IMR-90 (cell line): ENCODE results near the gene GLRX5. TPM values are rescaled to one million over a fixed set of nuclear protein-coding genes. Genes with fewer than 3 reads are reported as not detected.

Experiments
- CEBPB ChIP-seq: IDR thresholded peaks from 2 replicates; pipeline ENCODE4 v1.6.1; 2012; ENCODE audit warnings: low read depth, low read length, improper control_type of control experiment
- ELK1 ChIP-seq: fragments of 150-350 bp; IDR thresholded peaks from 2 replicates; pipeline ENCODE4 v1.6.1; 2016; ENCODE audit warnings: low read depth, mild to moderate bottlenecking, low read length, moderate library complexity, borderline replicate concordance
- POLR2A ChIP-seq: IDR thresholded peaks from 2 replicates; pipeline ENCODE4 v1.6.1; 2012; ENCODE audit warnings: mild to moderate bottlenecking, low read depth, low read length
- SMC3 ChIP-seq: fragments of 150-350 bp; IDR thresholded peaks from 2 replicates; pipeline ENCODE4 v1.6.1; 2016; ENCODE audit warnings: low read depth, mild to moderate bottlenecking, antibody characterized with exemption, low read length, moderate library complexity
- polyA plus RNA-seq, 3 experiments: library from polyadenylated mRNA; depleted of rRNA; stranded (reverse); fragments of >200 nt; gene quantifications; 2 replicates each; pipeline ENCODE4 v1.2.3, GENCODE V29; 2012; ENCODE audit warnings: low replicate concordance in 1 of 3
- total RNA-seq: library from RNA; depleted of rRNA; stranded (reverse); fragments of >200 nt; gene quantifications from 2 replicates; pipeline ENCODE4 v1.2.3, GENCODE V29; 2012

The GLRX5 gene
- total and polyA plus RNA-seq, 2 of the 4 experiments (the other 2 are of a cell fraction) = 32.4 to 40.4 TPM

DNA sequence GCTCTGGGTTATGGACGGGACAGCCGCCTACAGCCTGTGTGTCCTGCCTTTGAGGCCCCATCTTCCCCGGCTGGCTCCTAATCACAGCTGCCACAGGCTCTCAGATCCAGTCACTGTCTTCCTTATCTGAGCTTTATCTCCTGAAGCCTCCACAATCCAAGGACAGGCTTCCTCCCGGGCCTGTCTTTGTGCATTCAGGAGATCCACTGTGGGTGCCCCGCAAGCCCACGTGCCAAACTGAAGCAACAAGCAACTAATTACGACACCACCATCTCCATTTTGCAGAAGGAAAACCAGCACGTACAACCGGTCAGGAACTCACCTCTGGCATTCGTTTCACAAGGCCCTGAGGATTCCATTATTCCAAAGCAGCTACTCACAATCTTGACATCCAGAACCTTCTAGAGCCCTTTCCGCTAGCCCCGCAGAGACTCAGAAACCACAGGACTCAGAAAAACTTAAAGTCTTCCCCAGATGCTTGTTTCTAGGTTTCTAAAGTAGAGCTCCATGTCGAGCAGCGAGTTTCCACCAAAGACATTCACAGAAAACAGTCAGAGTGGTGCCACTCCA, 32.4 kb upstream of the GLRX5 start (continued):
- TF ChIP-seq ELK1 = no peak
- no peak for TF ChIP-seq POLR2A
- no peak for TF ChIP-seq SMC3
- no peak for TF ChIP-seq CEBPB
